Measurements from ENCODE around the gene MRGPRF. TPM values are rescaled to one million over a fixed set of nuclear protein-coding genes. Genes with fewer than 3 reads are reported as not detected.
A peak's percentile ranks its signal among the peaks of the same experiment; 100 is the strongest.

Gene MRGPRF
- total and polyA plus RNA-seq, 2 of the 8 experiments (the other 6 are each of a cell fraction or from before 2014, with no cell fraction given), result 7.5 to 11.0 TPM

DNA sequence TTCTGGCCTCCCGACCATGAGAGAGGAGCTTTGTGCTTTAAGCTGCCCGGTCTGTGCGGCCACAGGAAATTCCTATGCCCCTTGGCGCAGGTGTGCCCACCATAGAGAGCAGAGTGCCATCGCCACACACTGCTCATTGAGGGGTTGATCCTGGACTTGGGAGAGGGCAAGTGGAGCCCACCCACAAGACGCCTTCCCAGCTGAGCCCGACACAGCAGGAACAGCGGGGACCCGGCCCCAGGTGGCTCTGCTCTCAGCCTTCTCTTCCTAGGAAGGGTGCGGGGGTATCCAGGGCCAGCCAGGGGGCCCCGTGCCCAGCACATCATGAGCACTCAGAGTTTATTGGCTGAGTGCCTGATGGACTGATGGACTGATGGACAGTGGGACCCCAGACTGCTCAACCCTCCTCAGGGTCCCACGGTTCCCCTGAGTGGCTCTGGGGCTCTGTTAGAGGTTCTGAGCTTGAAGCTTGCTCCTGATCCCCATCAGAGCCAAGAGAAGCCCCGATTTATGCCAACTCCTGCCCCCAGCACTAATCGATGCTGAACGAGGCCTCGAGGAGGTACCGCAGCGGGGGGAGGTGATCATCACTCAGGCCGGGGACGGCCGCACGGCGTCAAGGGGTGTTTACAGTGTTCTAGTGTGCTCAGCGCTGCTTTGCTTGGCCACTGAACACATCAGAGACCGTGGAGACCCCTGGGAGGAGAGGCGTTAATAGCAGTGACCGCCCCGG, 18.7 kb downstream of the MRGPRF start:
- H3K36me3 ChIP-seq (ENCODE audit: control insufficient read depth in 2 of 4, insufficient read depth in 4 of 4, low read length in 3 of 4), result no peaks in the 10 kb centered on the region
- H3K23ac ChIP-seq (ENCODE audit: insufficient read length), result no peak overlapping the region
- no peak overlapping the region for H2BK120ac ChIP-seq (replicated peaks; ENCODE audit: low read depth, low read length)
- H2AFZ ChIP-seq (ENCODE audit: low read length), result no peak overlapping the region
- H4K5ac ChIP-seq (ENCODE audit: insufficient read length, low read depth, low read length), result no peak overlapping the region
- H4K20me1 ChIP-seq (replicated peaks in 1 of 2; ENCODE audit: control insufficient read depth in 1 of 2, insufficient read depth in 2 of 2, low read length in 2 of 2), result peaks cover 0 to 2% of the 10 kb centered on the region in 2 experiments
- no peaks in the 10 kb centered on the region for H3K79me2 ChIP-seq (ENCODE audit: control insufficient read depth in 1 of 2, insufficient read depth in 2 of 2, low read length in 2 of 2)
- H3K23me2 ChIP-seq (ENCODE audit: low read depth, low read length), result no peaks in the 10 kb centered on the region
- no peak overlapping the region for H3K18ac ChIP-seq (ENCODE audit: extremely low read depth, low read length)
- no peak overlapping the region for H2BK15ac ChIP-seq (ENCODE audit: low read length)
- no peak overlapping the region for H4K8ac ChIP-seq (ENCODE audit: extremely low read depth, insufficient read depth, low read length)
- CTCF ChIA-PET (ENCODE audit: partially characterized antibody), result interaction anchor here (0.6 kb wide), 1 partner anchor 10 kb away, joined by 3 read pairs; no protein-coding TSS in a partner anchor
- no peak overlapping the region for H3K56ac ChIP-seq (replicated peaks; ENCODE audit: insufficient read length, low read depth, low read length)
- no peak overlapping the region for H3K14ac ChIP-seq (ENCODE audit: insufficient read length)
- 86% methylated on average over 27 of the region's 28 CpGs; no CpG with 5 or more reads in 1 of the 2 experiments for WGBS, 2 experiments (ENCODE audit: extremely low coverage in 1 of 2, insufficient coverage in 1 of 2, insufficient read length in 1 of 2, insufficient replicate concordance in 2 of 2, low coverage in 1 of 2, low lambda C conversion rate in 2 of 2, missing lambda C conversion rate in 1 of 2)
- no peak for FAIRE-seq
- H3K9me3 ChIP-seq (ENCODE audit: insufficient read depth in 2 of 2, low read depth in 1 of 2, low read length in 1 of 2), result no peaks in the 10 kb centered on the region
- DNase-seq (ENCODE audit: low read depth in 1 of 2, low spot score in 2 of 2), result peak in 1 of 2 experiments; percentile 37
- no peak overlapping the region for H3K9ac ChIP-seq (replicated peaks in 1 of 4; ENCODE audit: extremely low read depth in 1 of 4, low read depth in 3 of 4, low read length in 3 of 4)
- POLR2A ChIA-PET (ENCODE audit: partially characterized antibody), result no interaction called here
- H3K27ac ChIP-seq (ENCODE audit: low read depth, low read length), result no peak overlapping the region
- no peak overlapping the region for H2BK20ac ChIP-seq (ENCODE audit: low read length)
- no peak for TF ChIP-seq RXRA (IDR thresholded peaks at IDR 0.05; ENCODE audit: insufficient read depth, low read depth, low read length)
- no peak for TF ChIP-seq JUN (IDR thresholded peaks at IDR 0.05; ENCODE audit: low read depth, low read length)
- TF ChIP-seq RNF2 (IDR thresholded peaks at IDR 0.05; ENCODE audit: borderline replicate concordance, low read depth, low read length, missing control alignments, poor library complexity, severe bottlenecking), result no peak
- no peak for TF ChIP-seq BACH1 (IDR thresholded peaks at IDR 0.05; ENCODE audit: low read length)
- no peak for TF ChIP-seq KDM1A (IDR thresholded peaks at IDR 0.05; ENCODE audit: borderline replicate concordance, low read length)
- TF ChIP-seq, protein P1, sequence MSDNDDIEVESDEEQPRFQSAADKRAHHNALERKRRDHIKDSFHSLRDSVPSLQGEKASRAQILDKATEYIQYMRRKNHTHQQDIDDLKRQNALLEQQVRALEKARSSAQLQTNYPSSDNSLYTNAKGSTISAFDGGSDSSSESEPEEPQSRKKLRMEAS (IDR thresholded peaks at IDR 0.05), result no peak
- TF ChIP-seq TEAD4 (IDR thresholded peaks at IDR 0.05; ENCODE audit: low read depth, low read length), result no peak
- no peak for TF ChIP-seq TCF12 (IDR thresholded peaks at IDR 0.05; ENCODE audit: low read depth, low read length)
- no peak for TF ChIP-seq KDM4A (IDR thresholded peaks at IDR 0.05; ENCODE audit: low read depth, low read length, severe bottlenecking)
- TF ChIP-seq FOSL1 (IDR thresholded peaks at IDR 0.05; ENCODE audit: insufficient read depth, low read depth, low read length), result no peak
- H2BK5ac ChIP-seq (ENCODE audit: low read depth, low read length), result no peak overlapping the region
- H3K4me3 ChIP-seq (ENCODE audit: extremely low read depth in 1 of 4, insufficient read depth in 2 of 4, low read depth in 3 of 4, low read length in 4 of 4), result no peak overlapping the region
- no peak overlapping the region for H4K91ac ChIP-seq (replicated peaks; ENCODE audit: insufficient read length, low read length)
- H2BK12ac ChIP-seq (ENCODE audit: low read depth, low read length), result no peak overlapping the region
- H3K4me2 ChIP-seq (ENCODE audit: insufficient read depth in 1 of 2, low read depth in 2 of 2, low read length in 2 of 2), result no peak overlapping the region
- no peaks in the 10 kb centered on the region for H3K79me1 ChIP-seq (ENCODE audit: low read depth, low read length)
- H2AK5ac ChIP-seq (ENCODE audit: low read depth, low read length), result no peak overlapping the region
- H3K4ac ChIP-seq (replicated peaks; ENCODE audit: insufficient read length, low read depth, low read length), result no peak overlapping the region
- H3K27me3 ChIP-seq (replicated peaks in 1 of 4; ENCODE audit: control insufficient read depth in 3 of 4, extremely low read depth in 1 of 4, insufficient read depth in 3 of 4, low read length in 3 of 4), result no peaks in the 10 kb centered on the region
- H3K4me1 ChIP-seq (replicated peaks in 1 of 4; ENCODE audit: control insufficient read depth in 3 of 4, insufficient read depth in 4 of 4, low read length in 3 of 4), result peaks cover 0 to 2% (median 1%) of the 10 kb centered on the region in 4 experiments; a peak in 2 of 7 replicates

Data from H1 (cell line).